Right lobe of liver (tissue), 6 donors: ENCODE measurements around the gene PRKCA. TPM values are rescaled to one million over a fixed set of nuclear protein-coding genes. Genes with fewer than 3 reads are reported as not detected.

Source experiments
- ATAC-seq, 4 donors: fragments of 200-7000 bp; cut with Tn5 transposase; one replicate each; pipeline ENCODE4 v1.9.1; 2020; ENCODE audit warnings: mild to moderate bottlenecking in 4 of 4, moderate library complexity in 4 of 4
- DNase-seq, 3 donors: peaks; one replicate each; pipeline ENCODE4 v3.0.0-alpha.2; 2020
- H3K27ac ChIP-seq, 3 donors: fragments of 200-600 bp; one replicate each; pipeline ENCODE4 v1.8.0; 2022
- H3K27me3 ChIP-seq, 2 donors: fragments of 200-600 bp; one replicate each; pipeline ENCODE4 v1.8.0; 2022
- H3K36me3 ChIP-seq, 4 donors: fragments of 200-600 bp; sonication (generic) in 1 of 4; one replicate each; pipeline versions ENCODE4 v1.5.1 to v1.8.0; 2017 to 2022; ENCODE audit warnings: control low read depth in 1 of 4
- H3K4me1 ChIP-seq, 4 donors: fragments of 200-600 bp; sonication (generic) in 1 of 4; one replicate each; pipeline versions ENCODE4 v1.5.1 to v1.8.0; 2017 to 2022; ENCODE audit warnings: control low read depth in 1 of 4
- H3K4me3 ChIP-seq, 3 donors: fragments of 200-600 bp; one replicate each; pipeline ENCODE4 v1.8.0; 2022
- H3K9me3 ChIP-seq, 4 donors: fragments of 200-600 bp; sonication (generic) in 1 of 4; one replicate each; pipeline versions ENCODE4 v1.5.1 to v1.8.0; 2017 to 2022; ENCODE audit warnings: control low read depth in 1 of 4
- CTCF ChIP-seq, 4 donors: fragments of 200-600 bp in 3 of 4; fragments of 450-650 bp in 1 of 4; IDR thresholded peaks; one replicate each; pipeline versions ENCODE4 v1.5.1 to v1.8.0; 2016 to 2022; ENCODE audit warnings: antibody characterized with exemption in 4 of 4, mild to moderate bottlenecking in 2 of 4
- POLR2A ChIP-seq: fragments of 450-650 bp; IDR thresholded peaks from one replicate; pipeline ENCODE4 v1.6.1; 2017; ENCODE audit warnings: antibody characterized with exemption, mild to moderate bottlenecking
- WGBS: methylation state at CpG from one replicate; pipeline ENCODE4 v1.1.6; 2018; ENCODE audit warnings: low coverage, low lambda C conversion rate; ENCODE audit not compliant: insufficient coverage; ENCODE audit errors: missing lambda C conversion rate; 5-methylcytosine and 5-hydroxymethylcytosine counted together
- intact Hi-C, 2 donors: fragments of 100-400 bp; cut with DNase I; formaldehyde crosslinking; loops; one replicate each; pipeline versions ENCODE4 v1.11.2 to v1.14.1; 2022
- total RNA-seq, 6 experiments: library from RNA; depleted of rRNA in 2 of 6; stranded (reverse); fragments of >200 nt in 2 of 6; fragmentation: NEBNext Ultra II Directional in 3 of 6; extraction: Animal tissue kit (Norgen Biotek cat#: 25700) in 3 of 6; gene quantifications; one replicate each; pipeline versions ENCODE4 v1.1.0 to v1.2.4, GENCODE V29; 2016 to 2023
- donor health status: DM: no; HTN: yes; CAD: no.
- donor health status: DM: no; HTN: no; CAD: no.
- donor health status: DM: no; HTN: no; CAD: no.
- donor health status: DM: no; HTN: yes; CAD: no.
- donor health status: DM: no; HTN: yes; CAD: no.

The PRKCA gene
- total RNA-seq, 6 experiments from 2014 or later, result 11.7 to 23.0 (median 18.7) TPM

- no peak for TF ChIP-seq POLR2A
- TF ChIP-seq CTCF (IDR thresholded peaks at IDR 0.05), result no peak
- Histone ChIP-seq H3K27ac (no peak overlapping the region), H3K4me3 (no peak overlapping the region), H3K27me3 (no peaks in the 10 kb centered on the region), H3K36me3 (peaks cover 0 to 2% (median 0%) of the 10 kb centered on the region in 4 donors), H3K4me1 (no peaks in the 10 kb centered on the region), H3K9me3 (no peaks in the 10 kb centered on the region)
- no peak for ATAC-seq
- DNase-seq, result no peak
- 88% methylated on average over 1 of the region's 4 CpGs for WGBS
- intact Hi-C loops, result no loop called here
These were observed 362.8 kb downstream of the PRKCA start for GRCh38 chr17:66665194-66665593.

DNA sequence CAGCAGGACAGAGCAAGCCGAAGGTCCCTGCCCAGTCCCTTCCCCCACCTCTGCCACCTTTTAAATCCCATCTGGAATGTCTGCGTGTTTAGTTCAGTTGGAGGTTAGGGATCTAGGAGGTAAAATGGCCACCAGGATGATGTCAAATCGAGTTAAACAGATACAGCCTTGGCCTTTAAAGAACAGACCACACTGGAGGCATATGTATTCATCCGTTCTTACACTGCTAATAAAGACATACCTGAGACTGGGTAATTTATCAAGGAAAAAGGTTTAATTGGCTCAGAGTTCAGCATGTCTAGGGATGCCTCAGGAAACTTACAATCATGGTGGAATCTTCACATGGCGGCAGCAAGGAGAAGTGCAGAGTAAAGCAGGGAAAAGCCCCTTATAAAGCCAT lies 364.7 kb downstream of the PRKCA start:
- DNase-seq (no peak), ATAC-seq (no peak)
- no peak overlapping the region for H3K27ac ChIP-seq
- H3K9me3 ChIP-seq, result no peaks in the 10 kb centered on the region
- no peaks in the 10 kb centered on the region for H3K27me3 ChIP-seq
- peaks cover 0 to 2% (median 0%) of the 10 kb centered on the region in 4 donors for H3K36me3 ChIP-seq
- no peak overlapping the region for H3K4me3 ChIP-seq
- no peaks in the 10 kb centered on the region for H3K4me1 ChIP-seq
- intact Hi-C loops, result no loop called here
- TF ChIP-seq POLR2A (no peak), CTCF (IDR thresholded peaks at IDR 0.05) (no peak)
- 91% methylated on average over 5 of the region's 5 CpGs for WGBS

DNA sequence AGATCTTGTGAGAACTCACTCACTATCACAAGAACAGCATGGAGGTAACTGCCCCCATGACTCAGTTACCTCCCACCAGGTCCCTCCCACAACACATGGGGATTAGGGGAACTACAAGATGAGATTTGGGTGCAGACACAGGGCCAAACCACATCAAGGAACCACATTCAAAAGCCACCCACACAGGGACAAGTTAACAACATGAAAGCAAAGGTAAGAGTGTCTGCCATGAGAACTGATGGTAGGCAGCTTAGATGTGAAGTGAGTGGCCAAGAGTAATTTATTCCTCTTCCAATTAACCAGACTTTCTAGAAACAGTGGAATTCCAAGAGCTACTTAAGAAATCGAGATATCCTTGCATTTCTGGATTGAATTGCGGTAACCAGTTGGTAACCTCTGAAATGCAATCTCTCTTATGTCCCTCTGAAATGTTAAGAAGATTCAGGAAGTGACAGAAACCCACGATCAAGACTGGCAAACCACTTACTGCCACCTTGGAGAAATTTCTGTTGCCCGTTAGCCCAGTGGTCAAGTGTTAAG lies 365.1 kb downstream of the PRKCA start:
- Histone ChIP-seq H3K36me3 (peaks cover 0 to 2% (median 0%) of the 10 kb centered on the region in 4 donors), H3K9me3 (no peaks in the 10 kb centered on the region), H3K4me3 (no peak overlapping the region), H3K27me3 (no peaks in the 10 kb centered on the region), H3K4me1 (no peaks in the 10 kb centered on the region), H3K27ac (no peak overlapping the region)
- ATAC-seq (no peak), DNase-seq (no peak)
- intact Hi-C loops, result no loop called here
- TF ChIP-seq CTCF (IDR thresholded peaks at IDR 0.05) (no peak), POLR2A (no peak)
- 82% methylated on average over 4 of the region's 4 CpGs for WGBS

GRCh38 chr17:66670206-66670605 lies 367.8 kb downstream of the PRKCA start:
- WGBS, result 76% methylated on average over 2 of the region's 3 CpGs
- DNase-seq, result no peak

More at GRCh38 chr17:66670206-66670605, 367.8 kb downstream of the PRKCA start:
- Histone ChIP-seq H3K27ac (no peak overlapping the region), H3K27me3 (no peaks in the 10 kb centered on the region), H3K4me3 (no peak overlapping the region), H3K4me1 (no peaks in the 10 kb centered on the region), H3K9me3 (no peaks in the 10 kb centered on the region), H3K36me3 (peaks cover 0 to 2% (median 0%) of the 10 kb centered on the region in 4 donors)
- ATAC-seq, result no peak
- TF ChIP-seq POLR2A (no peak), CTCF (IDR thresholded peaks at IDR 0.05) (no peak)
- intact Hi-C loops, result no loop called here
